Stimulated activated naive CD8-positive, alpha-beta T cell treated with anti-CD3 and anti-CD28 coated beads, Interleukin-15, amount 100 ng/mL, for 72 hours (primary cell): ENCODE measurements around the gene CXCL16.

Experiments
- ATAC-seq: fragments of 150-1000 bp; cut with Tn5 transposase; 2 replicates; pipeline ENCODE4 v1.10.0; 2021; ENCODE audit warnings: mild to moderate bottlenecking, moderate library complexity
- DNase-seq, 2 donors: peaks; one replicate each; pipeline ENCODE4 v3.0.0; 2021 to 2022
- H3K27ac Mint-ChIP-seq, 2 donors: one replicate each; pipeline ENCODE4 v1.8.0; 2022; ENCODE audit warnings: mild to moderate bottlenecking in 2 of 2, mixed read lengths in 2 of 2, moderate library complexity in 2 of 2
- H3K27me3 Mint-ChIP-seq: one replicate; pipeline ENCODE4 v1.8.0; 2022; ENCODE audit warnings: mixed read lengths
- H3K4me1 Mint-ChIP-seq: one replicate; pipeline ENCODE4 v1.8.0; 2022; ENCODE audit warnings: mild to moderate bottlenecking, mixed read lengths
- H3K4me3 Mint-ChIP-seq, 2 donors: one replicate each; pipeline ENCODE4 v1.8.0; 2022; ENCODE audit warnings: mild to moderate bottlenecking in 2 of 2, mixed read lengths in 2 of 2, moderate library complexity in 1 of 2
- H3K9me3 Mint-ChIP-seq, 2 donors: one replicate each; pipeline ENCODE4 v1.8.0; 2022; ENCODE audit warnings: mixed read lengths in 2 of 2

CXCL16 gene

DNA sequence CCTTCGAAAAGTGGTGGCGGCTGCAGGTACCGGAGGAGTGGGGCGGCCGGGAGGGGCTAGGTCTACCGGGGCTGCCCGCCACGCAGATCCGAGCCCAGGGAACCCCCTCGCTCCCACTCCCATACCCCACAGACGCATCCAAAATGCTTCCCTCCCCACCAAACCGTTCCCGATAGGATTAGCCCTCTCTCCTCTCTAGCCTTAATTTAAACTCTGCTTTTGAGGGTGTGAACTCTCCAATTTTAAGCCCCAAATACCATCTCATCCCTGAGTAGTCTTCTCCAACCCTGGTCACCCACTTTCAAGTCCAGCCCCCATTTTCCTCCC, 260 bp upstream of the CXCL16 start:
- Mint-ChIP-seq H3K4me1 (peaks cover 30% of the 10 kb centered on the region), H3K27ac (peak overlapping the region in 1 of 2 donors; percentile 29), H3K9me3 (no peaks in the 10 kb centered on the region), H3K27me3 (peaks cover 57% of the 10 kb centered on the region), H3K4me3 (peak overlapping the region; percentile 63 to 84)
- no peak for DNase-seq
- ATAC-seq, result no peak

DNA sequence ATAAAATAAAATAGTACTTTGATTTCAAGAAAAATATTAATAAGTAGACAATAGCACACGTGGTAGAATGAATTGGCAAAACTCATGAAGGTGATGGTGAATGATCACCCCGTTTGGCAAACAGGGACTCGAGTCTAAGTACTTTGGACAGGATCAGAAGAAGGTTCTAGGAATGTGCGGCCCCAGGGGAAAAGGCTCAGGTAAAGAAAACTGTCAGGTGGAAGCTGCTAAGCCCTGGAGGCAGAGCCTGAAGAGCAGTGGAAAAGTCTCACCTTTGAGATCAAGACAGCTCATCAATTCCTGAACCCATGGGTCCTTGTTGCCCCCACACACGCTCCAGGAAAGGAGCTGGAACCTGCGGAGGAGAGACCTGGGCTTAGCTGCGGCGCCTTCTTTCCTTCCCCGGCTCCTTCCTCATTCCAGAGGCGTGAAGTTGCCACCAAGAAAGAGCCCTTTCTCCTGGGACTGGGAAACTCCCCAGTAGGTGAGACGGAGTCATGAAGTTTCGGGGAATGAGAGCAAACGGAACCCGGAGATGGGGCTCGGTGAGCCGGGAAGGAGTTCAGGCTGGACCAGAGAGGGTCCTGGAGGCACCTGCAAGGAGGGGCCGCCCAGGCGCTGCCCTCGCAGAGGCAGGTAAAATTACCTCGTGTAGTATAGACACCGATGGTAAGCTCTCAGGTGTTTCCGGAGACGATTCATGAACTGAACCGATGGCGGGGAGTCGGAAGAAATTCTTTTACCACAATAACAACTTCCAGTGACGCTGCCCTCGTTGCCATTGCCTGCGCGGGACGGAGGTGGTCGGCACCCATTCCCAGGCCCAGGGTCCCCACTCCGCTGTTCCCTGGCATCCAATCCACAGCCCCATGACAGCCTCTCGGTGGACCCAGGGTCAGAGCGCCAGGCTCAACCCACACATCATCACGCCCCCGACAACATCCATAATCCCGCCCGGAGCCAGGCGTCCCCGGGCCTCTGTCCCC, 1.3 kb downstream of the CXCL16 start:
- Mint-ChIP-seq H3K27me3 (peaks cover 41% of the 10 kb centered on the region), H3K4me1 (peaks cover 32% of the 10 kb centered on the region), H3K9me3 (no peaks in the 10 kb centered on the region), H3K27ac (peak overlapping the region; percentile 64 to 78), H3K4me3 (peak overlapping the region; percentile 86 to 88)
- DNase-seq, result no peak
- peak; percentile 10 for ATAC-seq

DNA sequence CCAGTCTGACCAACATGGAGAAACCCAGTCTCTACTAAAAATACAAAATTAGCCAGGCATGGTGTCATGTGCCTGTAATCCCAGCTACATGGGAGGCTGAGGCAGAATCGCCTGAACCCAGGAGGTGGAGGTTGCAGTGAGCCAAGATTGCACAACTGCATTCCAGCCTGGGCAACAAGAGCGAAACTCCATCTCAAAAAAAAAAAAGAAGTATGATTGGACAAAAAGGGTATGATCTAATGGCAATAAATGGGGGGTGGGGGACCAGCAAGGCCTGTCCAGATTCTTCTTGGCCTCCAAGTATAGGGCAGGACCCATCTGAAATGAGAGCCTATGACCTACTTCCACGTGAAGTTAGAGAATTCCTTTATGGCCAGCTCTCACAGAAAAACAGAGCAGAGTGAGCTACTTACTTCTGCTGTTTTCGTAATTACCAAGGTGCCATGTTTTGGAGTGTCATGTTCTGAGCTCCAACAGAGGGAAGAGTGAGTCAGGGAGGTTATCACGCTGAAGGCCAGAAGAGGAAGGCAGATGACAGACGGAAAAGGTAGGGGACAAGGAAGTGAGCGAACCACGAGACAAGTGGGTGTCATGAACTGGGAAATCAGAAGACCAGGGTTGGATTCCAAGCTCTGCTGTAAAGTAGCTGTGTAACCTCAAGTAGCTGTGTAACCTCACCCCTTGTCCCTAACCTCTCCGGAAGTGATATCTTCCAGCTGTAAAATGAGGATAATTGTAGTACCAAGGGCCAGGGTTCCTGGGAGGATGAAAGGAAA, 3.7 kb downstream of the CXCL16 start:
- DNase-seq (no peak), ATAC-seq (no peak)
- Mint-ChIP-seq H3K4me3 (no peak overlapping the region), H3K4me1 (peaks cover 46% of the 10 kb centered on the region), H3K27me3 (peaks cover 25% of the 10 kb centered on the region), H3K9me3 (no peaks in the 10 kb centered on the region), H3K27ac (no peak overlapping the region)

DNA sequence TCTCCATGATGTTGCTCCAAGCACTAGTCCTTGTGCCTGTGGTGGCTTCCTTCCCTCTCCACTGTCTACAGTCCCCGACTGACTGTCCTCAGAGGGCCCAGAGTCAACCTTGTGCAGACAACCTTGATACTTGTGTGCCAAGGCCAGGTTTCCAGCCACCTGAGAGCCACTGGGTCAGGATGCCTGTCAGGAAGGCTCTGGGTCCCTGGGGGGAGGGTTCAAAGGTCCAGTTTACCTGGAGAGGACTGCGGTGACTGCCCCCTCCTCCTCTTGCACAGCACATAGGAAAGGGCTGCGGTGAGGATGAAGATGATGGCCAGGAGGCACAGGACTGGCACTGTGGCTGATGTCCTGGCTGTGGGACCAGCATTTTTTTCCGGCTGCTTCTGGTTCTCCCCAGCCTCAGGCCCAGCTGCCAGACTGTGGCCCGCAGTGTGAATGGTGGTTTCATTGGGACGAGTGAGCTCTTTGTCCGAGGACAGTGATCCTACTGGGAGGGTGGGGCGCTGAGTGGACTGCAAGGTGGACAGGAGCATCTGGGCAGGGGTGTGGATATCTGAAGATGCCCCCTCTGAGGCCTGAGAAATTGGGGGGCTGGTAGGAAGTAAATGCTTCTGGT, 4.8 kb downstream of the CXCL16 start:
- Mint-ChIP-seq H3K4me1 (peaks cover 47% of the 10 kb centered on the region), H3K27ac (peak overlapping the region in 1 of 2 donors; percentile 55), H3K9me3 (no peaks in the 10 kb centered on the region), H3K4me3 (no peak overlapping the region), H3K27me3 (peaks cover 14% of the 10 kb centered on the region)
- ATAC-seq (no peak), DNase-seq (no peak)

DNA sequence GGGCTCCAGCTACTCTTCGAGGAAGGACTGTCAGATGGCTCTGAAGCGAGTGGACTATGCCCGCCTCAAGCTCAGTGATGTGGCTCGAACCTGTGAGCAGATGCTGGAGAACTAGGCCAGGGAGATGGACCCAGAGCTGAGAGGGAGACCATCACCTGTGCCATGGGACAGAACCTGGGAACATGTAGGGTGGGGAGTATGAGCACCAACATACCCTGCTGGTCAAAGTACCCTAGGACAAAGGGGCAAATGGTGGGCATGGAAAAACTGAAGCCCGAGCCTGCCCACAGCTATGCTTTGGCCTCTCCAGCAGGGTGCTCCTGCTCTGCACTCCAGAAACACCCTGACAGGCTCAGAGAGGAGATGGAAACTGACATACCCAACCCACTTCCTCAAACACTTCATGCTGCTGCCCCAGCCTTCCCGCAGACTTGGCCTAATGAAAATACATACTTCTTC, 6.6 kb downstream of the CXCL16 start:
- H3K27ac Mint-ChIP-seq, result peak overlapping the region in 1 of 2 donors; percentile 77
- peaks cover 48% of the 10 kb centered on the region for H3K4me1 Mint-ChIP-seq
- H3K9me3 Mint-ChIP-seq, result no peaks in the 10 kb centered on the region
- peaks cover 1% of the 10 kb centered on the region for H3K27me3 Mint-ChIP-seq
- ATAC-seq, result no peak
- peak overlapping the region; percentile 10 to 58 for H3K4me3 Mint-ChIP-seq
- DNase-seq, result no peak

DNA sequence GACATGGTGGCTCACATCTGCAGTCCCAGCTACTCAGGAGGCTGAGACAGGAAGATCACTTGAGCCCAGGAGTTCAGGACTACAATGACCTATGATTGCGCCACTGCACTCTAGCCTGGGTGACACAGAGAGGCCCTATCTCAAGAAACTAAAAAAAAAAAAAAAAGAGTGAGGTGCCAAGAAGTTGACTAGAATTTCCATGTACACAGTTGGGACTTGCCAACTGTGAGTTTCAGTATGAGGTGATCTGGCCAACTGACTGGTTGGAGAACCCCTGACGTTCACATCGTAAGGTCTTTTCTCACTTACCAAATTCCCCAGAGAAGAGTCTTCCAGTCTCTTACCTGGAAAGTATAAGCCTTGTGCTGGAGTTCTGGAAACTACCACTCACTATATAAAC, 11.6 kb downstream of the CXCL16 start:
- DNase-seq (peak in 1 of 2 donors; percentile 57), ATAC-seq (peak; percentile 71)
- H3K4me3 Mint-ChIP-seq, result peak overlapping the region; percentile 37 to 85
- peaks cover 45% of the 10 kb centered on the region for H3K4me1 Mint-ChIP-seq
- no peaks in the 10 kb centered on the region for H3K27me3 Mint-ChIP-seq
- no peaks in the 10 kb centered on the region for H3K9me3 Mint-ChIP-seq
- H3K27ac Mint-ChIP-seq, result peak overlapping the region in 1 of 2 donors; percentile 80

DNA sequence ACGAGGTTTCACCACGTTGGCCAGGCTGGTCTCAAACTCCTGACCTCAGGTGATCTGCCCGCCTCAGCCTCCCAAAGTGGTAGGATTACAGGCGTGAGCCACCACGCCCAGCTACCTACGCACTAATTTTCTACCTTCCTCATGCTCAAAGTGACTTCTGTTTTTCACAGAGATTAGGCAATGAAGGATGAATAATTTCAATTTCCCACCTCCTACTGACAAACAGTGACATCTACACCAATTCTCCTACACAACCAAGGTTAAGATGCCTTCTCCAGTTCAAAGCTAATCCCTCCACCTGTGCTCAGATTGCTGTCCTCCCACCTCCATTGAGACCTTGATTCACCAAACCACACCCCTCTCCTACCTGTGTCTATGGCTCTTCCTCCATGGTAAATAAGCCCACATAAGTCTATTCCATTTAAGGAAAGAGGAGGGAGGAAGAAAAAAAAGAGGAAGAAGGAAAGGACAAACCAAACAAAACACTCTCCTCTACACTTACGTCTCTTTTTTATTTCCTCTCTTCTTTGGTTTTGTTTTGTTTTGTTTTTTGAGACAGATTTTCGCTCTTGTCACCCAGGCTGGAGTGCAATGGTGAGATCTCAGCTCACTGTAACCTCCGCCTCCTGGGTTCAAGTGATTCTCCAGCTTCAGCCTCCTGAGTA, 13.9 kb downstream of the CXCL16 start:
- Mint-ChIP-seq H3K27me3 (no peaks in the 10 kb centered on the region), H3K4me1 (peaks cover 37% of the 10 kb centered on the region), H3K9me3 (no peaks in the 10 kb centered on the region), H3K27ac (peak overlapping the region in 1 of 2 donors; percentile 19), H3K4me3 (no peak overlapping the region)
- no peak for DNase-seq
- ATAC-seq, result no peak

DNA sequence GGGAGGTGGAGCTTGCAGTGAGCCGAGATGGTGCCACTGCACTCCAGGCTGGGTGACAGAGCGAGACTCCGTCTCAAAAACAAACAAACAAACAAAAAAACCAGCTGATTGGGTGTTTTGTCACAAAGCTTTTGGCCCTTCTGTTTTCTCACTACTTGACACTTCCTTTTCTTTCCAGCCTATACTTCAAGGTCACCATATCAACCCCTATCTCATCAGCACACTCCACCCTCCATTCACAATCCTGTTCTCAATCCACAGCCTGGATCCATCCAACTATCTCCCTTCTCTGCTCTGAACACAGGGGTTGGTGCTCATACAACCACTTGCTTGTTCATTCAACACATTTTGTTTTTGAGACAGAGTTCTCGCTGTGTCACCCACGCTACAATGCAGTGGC, 15.1 kb downstream of the CXCL16 start:
- Mint-ChIP-seq H3K4me1 (peaks cover 30% of the 10 kb centered on the region), H3K27ac (peak overlapping the region in 1 of 2 donors; percentile 0), H3K9me3 (no peaks in the 10 kb centered on the region), H3K27me3 (no peaks in the 10 kb centered on the region), H3K4me3 (no peak overlapping the region)
- ATAC-seq (no peak), DNase-seq (no peak)

DNA sequence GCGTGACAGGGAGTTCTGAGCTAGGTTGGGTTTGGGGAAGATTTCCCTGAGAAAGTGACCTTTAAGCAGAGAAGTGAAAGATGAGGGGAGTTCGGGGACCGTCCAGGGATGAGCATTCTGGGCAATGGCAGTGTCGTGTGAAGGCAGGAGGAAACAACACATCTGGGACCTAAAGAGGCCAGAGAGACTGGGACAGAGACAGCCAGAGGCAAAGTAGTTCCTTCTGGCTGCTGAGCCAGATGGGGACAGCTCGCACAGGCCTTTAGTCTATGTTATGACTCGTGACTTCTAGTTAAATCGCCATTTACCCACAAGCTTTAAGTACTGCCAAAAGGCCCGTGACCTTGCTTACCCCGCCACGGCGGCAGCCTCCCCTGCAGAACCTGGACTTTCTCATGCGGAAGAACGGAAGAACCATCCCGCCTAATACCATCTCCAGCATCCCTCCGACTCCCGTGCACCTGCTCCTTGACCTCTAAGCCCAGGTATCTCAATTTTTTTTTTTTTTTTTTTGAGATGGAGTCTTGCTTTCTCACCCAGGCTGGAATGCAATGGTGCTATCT, 17.0 kb downstream of the CXCL16 start:
- Mint-ChIP-seq H3K4me3 (no peak overlapping the region), H3K27ac (peak overlapping the region in 1 of 2 donors; percentile 2), H3K4me1 (peaks cover 13% of the 10 kb centered on the region)

DNA sequence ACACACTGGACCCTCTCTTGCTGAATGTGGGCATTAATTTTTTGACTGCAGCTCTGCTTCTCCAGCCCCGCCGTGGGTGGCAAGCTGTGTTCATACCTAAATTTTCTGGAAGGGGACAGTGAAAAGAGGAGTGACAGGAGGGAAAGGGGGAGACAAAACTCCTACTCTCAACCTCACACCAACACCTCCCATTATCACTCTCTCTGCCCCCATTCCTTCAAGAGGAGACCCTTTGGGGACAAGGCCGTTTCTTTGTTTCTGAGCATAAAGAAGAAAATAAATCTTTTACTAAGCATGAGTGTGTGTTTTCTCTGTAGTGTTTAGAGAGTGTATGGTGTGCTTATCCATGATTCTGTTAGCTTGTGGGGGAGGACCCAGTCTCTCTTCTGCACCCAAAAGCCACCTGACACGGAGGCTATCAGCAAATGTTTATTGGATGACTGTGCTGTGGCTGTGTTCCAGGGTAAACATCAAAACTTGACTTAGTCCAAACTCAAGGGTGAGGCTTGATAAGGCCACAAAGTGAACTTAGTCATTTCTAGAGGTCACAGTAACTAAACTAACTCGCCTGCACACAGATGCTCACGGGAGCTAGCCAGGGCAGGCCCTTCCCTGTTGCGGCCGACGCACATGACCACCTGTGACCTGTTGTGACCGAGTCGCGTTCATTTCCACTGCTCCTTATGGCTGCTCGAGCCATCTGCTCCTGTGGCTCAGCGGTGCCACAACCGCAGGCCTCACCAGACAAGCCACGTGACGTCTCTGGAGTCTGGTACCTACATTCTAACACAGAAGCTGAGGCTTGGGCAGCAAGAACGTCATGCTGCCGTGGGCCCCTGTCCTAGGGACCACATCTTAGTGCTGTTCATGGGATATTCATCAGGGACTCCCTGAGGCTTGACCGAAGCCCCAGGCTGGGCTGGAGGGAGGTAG, 18.3 kb downstream of the CXCL16 start:
- Mint-ChIP-seq H3K27ac (peak overlapping the region in 1 of 2 donors; percentile 22), H3K4me1 (peaks cover 14% of the 10 kb centered on the region)
- DNase-seq, result no peak

More for the DNA sequence above, 17.0 kb downstream of the CXCL16 start:
- ATAC-seq, result peak; percentile 39
- no peaks in the 10 kb centered on the region for H3K27me3 Mint-ChIP-seq
- H3K9me3 Mint-ChIP-seq, result no peaks in the 10 kb centered on the region
- no peak for DNase-seq

DNA sequence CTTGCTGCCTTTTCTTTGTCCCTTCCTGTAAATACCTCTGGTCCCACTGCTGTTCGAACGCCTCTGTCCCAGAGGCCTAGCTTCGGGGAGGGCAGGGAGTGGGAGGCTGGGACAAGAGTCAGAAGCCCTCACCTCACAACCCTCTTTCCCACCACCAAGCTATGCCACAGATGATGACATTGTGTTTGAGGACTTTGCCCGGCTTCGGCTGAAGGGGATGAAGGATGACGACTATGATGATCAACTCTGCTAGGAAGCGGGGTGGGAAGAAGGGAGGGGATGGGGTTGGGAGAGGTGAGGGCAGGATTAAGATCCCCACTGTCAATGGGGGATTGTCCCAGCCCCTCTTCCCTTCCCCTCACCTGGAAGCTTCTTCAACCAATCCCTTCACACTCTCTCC, 18.9 kb downstream of the CXCL16 start:
- H3K27ac Mint-ChIP-seq, result peak overlapping the region; percentile 7 to 22
- H3K4me1 Mint-ChIP-seq, result peaks cover 19% of the 10 kb centered on the region
- ATAC-seq, result no peak
- no peak overlapping the region for H3K4me3 Mint-ChIP-seq
- no peaks in the 10 kb centered on the region for H3K9me3 Mint-ChIP-seq
- H3K27me3 Mint-ChIP-seq, result no peaks in the 10 kb centered on the region
- DNase-seq, result no peak

More for the DNA sequence above, 18.3 kb downstream of the CXCL16 start:
- no peaks in the 10 kb centered on the region for H3K27me3 Mint-ChIP-seq
- no peak overlapping the region for H3K4me3 Mint-ChIP-seq
- H3K9me3 Mint-ChIP-seq, result no peaks in the 10 kb centered on the region
- peak; percentile 56 for ATAC-seq

DNA sequence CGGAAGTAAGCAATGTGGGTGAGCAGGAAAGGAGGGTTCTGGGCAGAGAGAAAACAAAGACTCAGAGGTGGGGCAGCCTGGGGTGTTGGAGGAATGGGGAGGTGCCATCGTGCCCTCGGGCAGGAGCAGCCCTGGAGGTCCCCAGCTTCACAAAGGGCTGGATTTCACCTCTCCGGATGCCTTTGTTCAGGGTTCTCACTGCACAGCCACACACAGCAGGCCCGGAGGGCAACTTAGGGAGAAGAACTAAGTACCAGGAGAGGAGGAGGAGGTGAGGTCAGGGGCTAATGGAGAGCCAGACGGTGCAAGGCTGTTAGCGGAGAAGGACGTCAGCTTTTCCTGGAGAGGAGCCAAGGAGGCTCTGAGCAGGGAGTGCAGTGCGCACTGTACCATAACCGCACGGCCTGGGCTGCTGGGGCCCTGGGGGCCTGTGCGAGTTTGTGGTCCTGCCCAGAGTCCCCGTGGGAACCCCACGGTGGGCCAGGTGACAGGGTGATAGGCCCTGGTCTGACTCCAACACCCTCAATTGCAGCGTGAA, 20.0 kb downstream of the CXCL16 start:
- H3K4me1 Mint-ChIP-seq, result peaks cover 30% of the 10 kb centered on the region
- no peak overlapping the region for H3K27ac Mint-ChIP-seq
- H3K9me3 Mint-ChIP-seq, result no peaks in the 10 kb centered on the region
- no peak for ATAC-seq
- no peak overlapping the region for H3K4me3 Mint-ChIP-seq
- no peaks in the 10 kb centered on the region for H3K27me3 Mint-ChIP-seq
- DNase-seq, result no peak

DNA sequence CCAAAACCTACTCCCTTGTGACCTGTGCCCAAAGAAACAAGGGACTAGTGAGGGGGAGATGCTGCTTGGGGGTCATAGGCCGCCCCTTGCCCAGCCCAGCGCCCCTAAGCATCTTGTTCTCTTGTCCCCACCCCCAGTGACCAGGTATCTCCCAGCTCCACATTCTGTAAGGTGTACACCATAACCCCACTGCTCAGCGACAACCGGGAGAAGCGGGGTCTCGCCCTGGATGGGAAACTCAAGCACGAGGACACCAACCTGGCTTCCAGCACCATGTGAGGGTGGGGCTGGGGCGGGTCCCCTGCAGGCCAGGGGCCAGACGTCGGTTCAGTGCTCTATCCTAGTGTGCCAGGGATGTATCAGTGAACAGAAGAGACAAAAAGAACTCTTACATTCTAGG, 20.6 kb downstream of the CXCL16 start:
- ATAC-seq, result no peak

DNA sequence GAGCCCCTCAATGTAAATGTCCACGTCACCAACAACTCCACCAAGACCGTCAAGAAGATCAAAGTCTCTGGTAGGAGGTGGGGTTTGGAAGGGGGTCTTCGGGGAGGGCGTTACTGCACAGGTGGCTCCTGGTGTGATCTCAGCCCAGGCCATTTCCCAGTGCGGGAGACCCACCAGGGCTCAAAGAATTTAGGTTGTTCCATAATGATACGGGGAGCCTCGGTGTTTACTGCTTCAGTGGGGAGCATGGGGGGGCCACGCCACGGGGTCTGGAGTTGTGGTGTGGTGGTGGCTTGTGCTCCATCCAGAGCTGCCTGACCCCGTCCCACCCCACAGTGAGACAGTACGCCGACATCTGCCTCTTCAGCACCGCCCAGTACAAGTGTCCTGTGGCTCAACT, 21.5 kb downstream of the CXCL16 start:
- H3K9me3 Mint-ChIP-seq, result no peaks in the 10 kb centered on the region
- ATAC-seq, result no peak
- peaks cover 44% of the 10 kb centered on the region for H3K4me1 Mint-ChIP-seq
- no peak overlapping the region for H3K27ac Mint-ChIP-seq
- H3K27me3 Mint-ChIP-seq, result no peaks in the 10 kb centered on the region
- DNase-seq, result no peak
- no peak overlapping the region for H3K4me3 Mint-ChIP-seq

More for the DNA sequence above, 20.6 kb downstream of the CXCL16 start:
- Mint-ChIP-seq H3K4me1 (peaks cover 36% of the 10 kb centered on the region), H3K27me3 (no peaks in the 10 kb centered on the region), H3K9me3 (no peaks in the 10 kb centered on the region), H3K27ac (no peak overlapping the region), H3K4me3 (no peak overlapping the region)
- no peak for DNase-seq
